ENCODE results near the gene FAM124A.

DNA sequence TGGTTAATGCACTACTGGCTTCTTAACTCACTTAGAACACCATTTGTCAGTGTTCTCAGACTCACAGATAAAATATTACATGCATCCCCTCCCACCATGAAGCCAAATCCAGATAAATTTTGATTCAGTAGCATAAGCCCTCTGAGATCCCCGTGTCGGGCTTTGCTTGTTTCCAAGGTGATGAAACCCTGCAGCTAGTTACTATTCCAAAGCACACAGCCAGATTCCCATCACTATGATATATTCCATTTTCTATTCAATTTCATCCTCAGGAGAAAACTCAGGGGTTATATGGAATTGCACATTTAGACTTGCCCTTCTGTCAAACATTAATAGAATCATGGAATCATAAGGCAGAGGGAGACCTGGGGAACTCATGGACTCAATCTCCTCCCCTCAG is 9.4 kb upstream of the FAM124A start:
- no peak for TF ChIP-seq GATA3 (IDR thresholded peaks at IDR 0.05; ENCODE audit: low read depth, low read length)
- TF ChIP-seq GATA2 (IDR thresholded peaks at IDR 0.05; ENCODE audit: low read depth, low read length) = no peak

Data from SH-SY5Y (cell line).